HG03103 (cell line): ENCODE data around the gene TPD52L2.

Experiments
- ATAC-seq: cut with Tn5 transposase; IDR thresholded peaks from one replicate; pipeline ENCODE4 v1.9.1; 2021; ENCODE audit warnings: low read depth; ENCODE audit not compliant: unreplicated experiment

Gene TPD52L2

GRCh38 chr20:63864978-63865640 lies at the start of gene TPD52L2:
TPD52L2 (plus strand) TSS chr20:63865270; CDS start chr20:63865366, 96 bp downstream.
- ATAC-seq, result peak; percentile 63

- ATAC-seq, result no peak
Measured at GRCh38 chr20:63815615-63816253, 49.3 kb upstream of the TPD52L2 start.

GRCh38 chr20:63819224-63819921 lies 45.7 kb upstream of the TPD52L2 start:
- ATAC-seq, result no peak

- ATAC-seq, result no peak
Measured at GRCh38 chr20:63821811-63822210, 43.3 kb upstream of the TPD52L2 start.

- no peak for ATAC-seq
Measured at GRCh38 chr20:63822276-63822696, 42.8 kb upstream of the TPD52L2 start.

GRCh38 chr20:63823691-63824311 lies 41.3 kb upstream of the TPD52L2 start:
- no peak for ATAC-seq

GRCh38 chr20:63825331-63826118 lies 39.5 kb upstream of the TPD52L2 start:
- no peak for ATAC-seq

GRCh38 chr20:63826753-63827152 lies 38.3 kb upstream of the TPD52L2 start:
- no peak for ATAC-seq

GRCh38 chr20:63828124-63828523 lies 36.9 kb upstream of the TPD52L2 start:
- no peak for ATAC-seq

- ATAC-seq, result no peak
Measured at GRCh38 chr20:63828545-63828944, 36.5 kb upstream of the TPD52L2 start.

- no peak for ATAC-seq
Measured at GRCh38 chr20:63828951-63829350, 36.1 kb upstream of the TPD52L2 start.

GRCh38 chr20:63829603-63829944 lies 35.5 kb upstream of the TPD52L2 start:
- ATAC-seq, result no peak

- ATAC-seq, result no peak
Measured at GRCh38 chr20:63829945-63830835, 34.9 kb upstream of the TPD52L2 start.

GRCh38 chr20:63830841-63831588 lies 34.1 kb upstream of the TPD52L2 start, which contains the start of gene ZBTB46:
ZBTB46 (minus strand) TSS chr20:63831264; CDS start chr20:63790757, 40,507 bp downstream.
- no peak for ATAC-seq

- ATAC-seq, result no peak
Measured at GRCh38 chr20:63831646-63831992, 33.5 kb upstream of the TPD52L2 start.

GRCh38 chr20:63831993-63832686 lies 32.9 kb upstream of the TPD52L2 start:
- ATAC-seq, result no peak

- no peak for ATAC-seq
Measured at GRCh38 chr20:63833776-63834490, 31.1 kb upstream of the TPD52L2 start.

GRCh38 chr20:63834491-63834880 lies 30.6 kb upstream of the TPD52L2 start:
- ATAC-seq, result no peak
